Measurements from ENCODE around the gene SNAP91.

- TF ChIP-seq RAD21 (IDR thresholded peaks at IDR 0.05) (no peak), JUND (IDR thresholded peaks at IDR 0.05) (no peak), CTCF (IDR thresholded peaks at IDR 0.05; ENCODE audit: low read depth, low read length, missing input control) (no peak), SP1 (IDR thresholded peaks at IDR 0.05) (no peak), ZBTB33 (IDR thresholded peaks at IDR 0.05) (no peak), MAX (IDR thresholded peaks at IDR 0.05) (no peak), REST (IDR thresholded peaks at IDR 0.05) (no peak), EGR1 (IDR thresholded peaks at IDR 0.05; ENCODE audit: low read depth in 2 of 2) (no peak), TAF1 (conservative IDR thresholded peaks at IDR 0.05) (no peak), HNF4A (conservative IDR thresholded peaks at IDR 0.05) (no peak), YY1 (IDR thresholded peaks at IDR 0.05) (no peak)
Measured at GRCh38 chr6:83708970-83709747, at the start of gene SNAP91.

All from liver (tissue), 3 donors.